Measurements from ENCODE around the gene ANKRD40. TPM values are rescaled to one million over a fixed set of nuclear protein-coding genes. Genes with fewer than 3 reads are reported as not detected.

Gene ANKRD40
- total and polyA plus RNA-seq, 2 donors, result 11.9 to 16.6 TPM

- peaks cover 22 to 34% of the 10 kb centered on the region in 2 donors for H3K36me3 ChIP-seq (ENCODE audit: control insufficient read depth in 2 of 2, insufficient read depth in 2 of 2, low read length in 1 of 2)
- no peaks in the 10 kb centered on the region for H3K27me3 ChIP-seq (ENCODE audit: control insufficient read depth in 2 of 2, insufficient read depth in 1 of 2, low read length in 1 of 2)
- DNase-seq (ENCODE audit: low read depth in 6 of 9, low spot score in 9 of 9), result no peak
- H3K4me1 ChIP-seq (ENCODE audit: control insufficient read depth in 2 of 2, insufficient read depth in 2 of 2, low read length in 2 of 2), result peaks cover 0 to 16% of the 10 kb centered on the region in 2 donors
- H3K9me3 ChIP-seq (ENCODE audit: control insufficient read depth in 2 of 2, insufficient read depth in 1 of 2, low read length in 1 of 2), result no peaks in the 10 kb centered on the region
- H3K27ac ChIP-seq (ENCODE audit: low read depth in 1 of 2, low read length in 1 of 2), result no peak overlapping the region
- H3K4me3 ChIP-seq (ENCODE audit: low read length in 2 of 2), result no peak overlapping the region
- WGBS, result 95% methylated on average over 9 of the region's 9 CpGs
Observed at GRCh38 chr17:50690887-50691549, 16.7 kb downstream of the ANKRD40 start.

GRCh38 chr17:50689956-50690886 is 17.5 kb downstream of the ANKRD40 start:
- peaks cover 0 to 16% of the 10 kb centered on the region in 2 donors for H3K4me1 ChIP-seq (ENCODE audit: control insufficient read depth in 2 of 2, insufficient read depth in 2 of 2, low read length in 2 of 2)
- no peaks in the 10 kb centered on the region for H3K9me3 ChIP-seq (ENCODE audit: control insufficient read depth in 2 of 2, insufficient read depth in 1 of 2, low read length in 1 of 2)

GRCh38 chr17:50689251-50689650 is 18.5 kb downstream of the ANKRD40 start:
- H3K4me3 ChIP-seq (ENCODE audit: low read length in 2 of 2), result no peak overlapping the region
- WGBS, result 40% methylated on average over 4 of the region's 4 CpGs
- H3K27ac ChIP-seq (ENCODE audit: low read depth in 1 of 2, low read length in 1 of 2), result no peak overlapping the region
- peak in 1 of 9 donors; percentile 19 for DNase-seq (ENCODE audit: low read depth in 6 of 9, low spot score in 9 of 9)
- H3K4me1 ChIP-seq (ENCODE audit: control insufficient read depth in 2 of 2, insufficient read depth in 2 of 2, low read length in 2 of 2), result peaks cover 0 to 16% of the 10 kb centered on the region in 2 donors
- H3K36me3 ChIP-seq (ENCODE audit: control insufficient read depth in 2 of 2, insufficient read depth in 2 of 2, low read length in 1 of 2), result peaks cover 10 to 19% of the 10 kb centered on the region in 2 donors
- no peaks in the 10 kb centered on the region for H3K9me3 ChIP-seq (ENCODE audit: control insufficient read depth in 2 of 2, insufficient read depth in 1 of 2, low read length in 1 of 2)
- no peaks in the 10 kb centered on the region for H3K27me3 ChIP-seq (ENCODE audit: control insufficient read depth in 2 of 2, insufficient read depth in 1 of 2, low read length in 1 of 2)

More at GRCh38 chr17:50689956-50690886, 17.5 kb downstream of the ANKRD40 start:
- WGBS, result 92% methylated on average over 19 of the region's 19 CpGs
- Histone ChIP-seq H3K4me3 (ENCODE audit: low read length in 2 of 2) (no peak overlapping the region), H3K27me3 (ENCODE audit: control insufficient read depth in 2 of 2, insufficient read depth in 1 of 2, low read length in 1 of 2) (no peaks in the 10 kb centered on the region), H3K27ac (ENCODE audit: low read depth in 1 of 2, low read length in 1 of 2) (no peak overlapping the region), H3K36me3 (ENCODE audit: control insufficient read depth in 2 of 2, insufficient read depth in 2 of 2, low read length in 1 of 2) (peaks cover 14 to 26% of the 10 kb centered on the region in 2 donors)
- peak in 5 of 9 donors; percentile 3 to 58 (median 35) for DNase-seq (ENCODE audit: low read depth in 6 of 9, low spot score in 9 of 9)

GRCh38 chr17:50688245-50688644 is 19.5 kb downstream of the ANKRD40 start:
- Histone ChIP-seq H3K9me3 (ENCODE audit: control insufficient read depth in 2 of 2, insufficient read depth in 1 of 2, low read length in 1 of 2) (no peaks in the 10 kb centered on the region), H3K4me1 (ENCODE audit: control insufficient read depth in 2 of 2, insufficient read depth in 2 of 2, low read length in 2 of 2) (peaks cover 0 to 16% of the 10 kb centered on the region in 2 donors), H3K4me3 (ENCODE audit: low read length in 2 of 2) (no peak overlapping the region), H3K36me3 (ENCODE audit: control insufficient read depth in 2 of 2, insufficient read depth in 2 of 2, low read length in 1 of 2) (peaks cover 7 to 9% of the 10 kb centered on the region in 2 donors), H3K27ac (ENCODE audit: low read depth in 1 of 2, low read length in 1 of 2) (no peak overlapping the region), H3K27me3 (ENCODE audit: control insufficient read depth in 2 of 2, insufficient read depth in 1 of 2, low read length in 1 of 2) (no peaks in the 10 kb centered on the region)
- DNase-seq (ENCODE audit: low read depth in 6 of 9, low spot score in 9 of 9), result no peak
- 97% methylated on average over 3 of the region's 3 CpGs for WGBS

GRCh38 chr17:50687200-50688066 is 20.3 kb downstream of the ANKRD40 start:
- DNase-seq (ENCODE audit: low read depth in 6 of 9, low spot score in 9 of 9), result no peak
- Histone ChIP-seq H3K27me3 (ENCODE audit: control insufficient read depth in 2 of 2, insufficient read depth in 1 of 2, low read length in 1 of 2) (peaks cover 0 to 3% of the 10 kb centered on the region in 2 donors), H3K27ac (ENCODE audit: low read depth in 1 of 2, low read length in 1 of 2) (no peak overlapping the region), H3K36me3 (ENCODE audit: control insufficient read depth in 2 of 2, insufficient read depth in 2 of 2, low read length in 1 of 2) (peaks cover under 1 to 1% of the 10 kb centered on the region in 2 donors), H3K4me1 (ENCODE audit: control insufficient read depth in 2 of 2, insufficient read depth in 2 of 2, low read length in 2 of 2) (peaks cover 0 to 16% of the 10 kb centered on the region in 2 donors), H3K9me3 (ENCODE audit: control insufficient read depth in 2 of 2, insufficient read depth in 1 of 2, low read length in 1 of 2) (no peaks in the 10 kb centered on the region), H3K4me3 (ENCODE audit: low read length in 2 of 2) (no peak overlapping the region)
- 94% methylated on average over 16 of the region's 16 CpGs for WGBS

GRCh38 chr17:50686494-50687199 is 21.1 kb downstream of the ANKRD40 start:
- H3K27ac ChIP-seq (ENCODE audit: low read depth in 1 of 2, low read length in 1 of 2), result no peak overlapping the region
- WGBS, result 95% methylated on average over 14 of the region's 14 CpGs
- peaks cover 0 to 6% of the 10 kb centered on the region in 2 donors for H3K27me3 ChIP-seq (ENCODE audit: control insufficient read depth in 2 of 2, insufficient read depth in 1 of 2, low read length in 1 of 2)
- H3K4me1 ChIP-seq (ENCODE audit: control insufficient read depth in 2 of 2, insufficient read depth in 2 of 2, low read length in 2 of 2), result peaks cover 0 to 12% of the 10 kb centered on the region in 2 donors
- H3K9me3 ChIP-seq (ENCODE audit: control insufficient read depth in 2 of 2, insufficient read depth in 1 of 2, low read length in 1 of 2), result no peaks in the 10 kb centered on the region
- no peak overlapping the region for H3K4me3 ChIP-seq (ENCODE audit: low read length in 2 of 2)
- no peaks in the 10 kb centered on the region for H3K36me3 ChIP-seq (ENCODE audit: control insufficient read depth in 2 of 2, insufficient read depth in 2 of 2, low read length in 1 of 2)
- no peak for DNase-seq (ENCODE audit: low read depth in 6 of 9, low spot score in 9 of 9)

GRCh38 chr17:50685691-50686493 is 21.8 kb downstream of the ANKRD40 start:
- peaks cover 0 to 11% of the 10 kb centered on the region in 2 donors for H3K4me1 ChIP-seq (ENCODE audit: control insufficient read depth in 2 of 2, insufficient read depth in 2 of 2, low read length in 2 of 2)
- H3K4me3 ChIP-seq (ENCODE audit: low read length in 2 of 2), result no peak overlapping the region
- no peak for DNase-seq (ENCODE audit: low read depth in 6 of 9, low spot score in 9 of 9)
- peaks cover 0 to 10% of the 10 kb centered on the region in 2 donors for H3K27me3 ChIP-seq (ENCODE audit: control insufficient read depth in 2 of 2, insufficient read depth in 1 of 2, low read length in 1 of 2)
- H3K36me3 ChIP-seq (ENCODE audit: control insufficient read depth in 2 of 2, insufficient read depth in 2 of 2, low read length in 1 of 2), result no peaks in the 10 kb centered on the region
- no peak overlapping the region for H3K27ac ChIP-seq (ENCODE audit: low read depth in 1 of 2, low read length in 1 of 2)
- H3K9me3 ChIP-seq (ENCODE audit: control insufficient read depth in 2 of 2, insufficient read depth in 1 of 2, low read length in 1 of 2), result no peaks in the 10 kb centered on the region
- WGBS, result 94% methylated on average over 17 of the region's 17 CpGs

- Histone ChIP-seq H3K27me3 (ENCODE audit: control insufficient read depth in 2 of 2, insufficient read depth in 1 of 2, low read length in 1 of 2) (peaks cover 0 to 13% of the 10 kb centered on the region in 2 donors), H3K4me1 (ENCODE audit: control insufficient read depth in 2 of 2, insufficient read depth in 2 of 2, low read length in 2 of 2) (peaks cover 0 to 7% of the 10 kb centered on the region in 2 donors), H3K36me3 (ENCODE audit: control insufficient read depth in 2 of 2, insufficient read depth in 2 of 2, low read length in 1 of 2) (no peaks in the 10 kb centered on the region), H3K4me3 (ENCODE audit: low read length in 2 of 2) (no peak overlapping the region), H3K27ac (ENCODE audit: low read depth in 1 of 2, low read length in 1 of 2) (no peak overlapping the region), H3K9me3 (ENCODE audit: control insufficient read depth in 2 of 2, insufficient read depth in 1 of 2, low read length in 1 of 2) (no peaks in the 10 kb centered on the region)
- 97% methylated on average over 1 of the region's 1 CpG for WGBS
- DNase-seq (ENCODE audit: low read depth in 6 of 9, low spot score in 9 of 9), result no peak
Observed at GRCh38 chr17:50685334-50685665, 22.4 kb downstream of the ANKRD40 start.

All from thymus (tissue), 11 donors.